HG03139 (cell line): ENCODE measurements around the gene EHD3.

ENCODE experiments used
- ATAC-seq: cut with Tn5 transposase; IDR thresholded peaks from one replicate; pipeline ENCODE4 v1.9.1; 2021; ENCODE audit not compliant: unreplicated experiment

EHD3 gene

GRCh38 chr2:31254237-31255203 lies 20.6 kb downstream of the EHD3 start:
- no peak for ATAC-seq

DNA sequence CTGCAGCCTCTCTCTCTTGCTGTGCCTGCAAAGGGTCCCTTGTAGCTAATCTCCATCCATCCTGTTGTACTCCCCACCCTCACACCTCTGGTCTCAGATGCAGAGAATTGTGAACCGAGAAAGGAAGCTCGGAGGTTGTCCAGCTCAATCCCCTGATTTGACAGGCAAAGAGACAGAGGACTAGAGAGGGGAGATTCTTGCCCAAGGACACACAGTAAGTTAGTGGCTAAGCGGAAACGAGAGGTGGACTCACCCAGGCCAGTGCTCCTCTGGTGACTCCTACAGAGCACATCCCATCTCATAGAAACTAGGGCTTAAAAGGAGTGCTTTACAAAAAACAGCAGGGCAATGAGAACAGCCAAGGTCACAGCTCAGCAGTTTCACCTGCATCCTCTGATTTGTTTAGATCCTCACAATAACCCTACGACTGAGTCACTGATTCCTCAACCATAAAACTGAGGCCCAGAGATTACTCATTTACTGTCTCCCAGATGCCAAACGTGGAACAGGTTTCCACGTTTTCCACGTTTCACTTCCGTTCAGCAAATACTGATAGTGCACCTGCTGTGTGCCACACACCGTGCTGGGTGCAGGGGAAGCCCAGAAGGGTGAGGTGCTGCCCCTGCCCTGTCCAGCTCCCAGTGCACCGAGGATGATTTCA lies 22.1 kb downstream of the EHD3 start:
- peak; percentile 59 for ATAC-seq

GRCh38 chr2:31256611-31257382 lies 22.8 kb downstream of the EHD3 start:
- peak; percentile 12 for ATAC-seq

DNA sequence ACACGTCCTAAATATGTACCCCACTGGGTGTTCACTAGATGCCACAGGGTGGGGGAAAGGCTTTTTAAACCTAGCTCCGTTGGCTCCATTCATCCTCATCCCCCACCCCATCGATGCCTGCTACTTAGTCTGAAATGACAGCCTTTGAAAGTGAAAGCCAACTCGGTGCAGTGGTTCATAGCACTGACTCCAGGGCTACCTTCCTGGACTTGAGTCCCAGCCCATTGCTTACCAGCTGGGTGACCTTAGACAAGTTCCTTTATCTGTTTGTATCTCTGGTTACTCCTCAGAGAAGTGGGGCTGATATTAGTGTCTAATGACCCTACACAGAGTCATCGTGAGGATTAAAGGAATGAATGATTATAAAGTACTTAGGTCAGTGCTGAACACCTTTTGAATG lies 24.4 kb downstream of the EHD3 start:
- peak; percentile 33 for ATAC-seq

- ATAC-seq: no peak
Measured at GRCh38 chr2:31259075-31259474, 25.1 kb downstream of the EHD3 start.

DNA sequence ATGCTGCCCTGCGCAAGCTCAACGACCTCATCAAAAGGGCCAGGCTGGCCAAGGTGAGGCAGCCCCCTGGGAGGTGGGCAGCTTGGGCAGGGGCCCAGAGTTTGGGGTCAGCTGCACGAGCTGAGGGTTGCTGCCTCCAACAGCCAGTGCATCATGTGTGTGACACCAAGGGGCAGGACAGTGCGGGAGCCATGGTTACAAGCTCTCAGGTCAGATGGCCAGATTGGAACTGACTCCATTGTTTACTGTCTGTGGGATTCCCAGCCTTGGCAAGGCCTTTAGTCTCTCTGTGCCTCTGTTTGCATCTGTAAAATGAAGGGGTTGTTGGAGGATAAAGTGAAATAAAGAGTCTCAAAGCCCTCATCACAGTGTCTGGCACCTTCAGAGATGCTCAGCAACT lies 26.9 kb downstream of the EHD3 start:
- ATAC-seq: no peak

DNA sequence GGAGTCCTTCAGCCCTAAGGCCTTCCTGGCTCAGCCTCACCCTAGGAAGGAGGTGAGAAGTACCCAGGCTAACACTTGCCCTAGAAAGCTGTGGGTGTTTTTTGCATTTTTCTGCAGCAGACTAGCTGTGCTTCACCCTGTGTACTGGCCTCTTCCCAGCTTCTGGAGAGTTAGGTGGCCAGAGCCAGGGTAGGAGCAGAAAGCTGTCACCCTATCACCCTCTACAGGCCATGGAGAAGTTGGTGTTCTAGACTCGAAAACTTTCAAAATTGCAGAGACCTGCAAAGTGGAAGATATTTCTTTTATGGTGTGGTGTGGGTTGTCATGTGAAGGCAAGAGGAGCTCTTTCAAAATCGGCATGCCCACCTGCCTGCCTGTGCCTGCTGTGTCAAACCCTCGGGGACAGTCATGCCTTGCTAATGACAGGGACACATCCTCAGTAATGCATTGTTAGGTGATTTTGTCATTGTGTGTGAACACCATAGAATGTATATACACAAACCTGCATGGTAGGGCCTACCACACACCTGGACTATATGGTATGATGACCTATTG lies 29.8 kb downstream of the EHD3 start:
- ATAC-seq: no peak

DNA sequence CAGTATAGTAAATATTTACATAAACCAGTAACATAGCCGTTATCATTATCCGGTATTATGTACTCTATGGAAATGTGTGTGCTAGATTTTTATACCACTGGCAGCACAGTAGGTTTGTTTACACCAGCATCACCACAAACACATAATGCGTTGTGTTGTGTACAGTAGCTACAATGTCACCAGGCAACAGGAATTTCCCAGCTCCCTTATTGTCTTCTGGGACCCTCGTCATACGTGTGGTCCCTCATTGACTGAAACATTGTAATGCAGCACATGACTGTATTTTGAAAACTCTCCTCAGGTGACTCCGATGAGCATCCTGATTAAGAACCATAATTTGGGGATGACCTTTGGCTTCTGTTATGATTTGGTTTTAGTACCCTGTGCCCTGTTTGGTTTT lies 31.3 kb downstream of the EHD3 start:
- ATAC-seq: no peak

DNA sequence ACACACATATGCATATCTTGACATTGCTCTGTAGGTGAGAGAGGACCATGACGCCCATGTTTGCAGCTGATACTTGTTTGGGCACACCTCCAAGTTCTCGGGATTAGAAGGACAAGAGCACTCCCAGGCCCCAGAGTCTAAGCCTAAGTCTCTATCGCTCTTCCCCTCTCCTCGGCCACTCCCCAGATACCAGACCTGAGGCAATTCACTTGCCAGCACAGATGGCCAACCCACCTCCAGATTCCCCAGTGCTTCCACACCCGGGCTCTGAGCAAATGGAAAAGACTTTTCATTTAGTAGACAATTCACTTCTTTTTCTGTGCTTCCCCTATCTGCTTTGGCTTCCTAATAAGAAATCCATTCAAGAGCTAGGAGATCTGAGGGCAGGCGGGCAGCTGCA lies 32.9 kb downstream of the EHD3 start:
- no peak for ATAC-seq

DNA sequence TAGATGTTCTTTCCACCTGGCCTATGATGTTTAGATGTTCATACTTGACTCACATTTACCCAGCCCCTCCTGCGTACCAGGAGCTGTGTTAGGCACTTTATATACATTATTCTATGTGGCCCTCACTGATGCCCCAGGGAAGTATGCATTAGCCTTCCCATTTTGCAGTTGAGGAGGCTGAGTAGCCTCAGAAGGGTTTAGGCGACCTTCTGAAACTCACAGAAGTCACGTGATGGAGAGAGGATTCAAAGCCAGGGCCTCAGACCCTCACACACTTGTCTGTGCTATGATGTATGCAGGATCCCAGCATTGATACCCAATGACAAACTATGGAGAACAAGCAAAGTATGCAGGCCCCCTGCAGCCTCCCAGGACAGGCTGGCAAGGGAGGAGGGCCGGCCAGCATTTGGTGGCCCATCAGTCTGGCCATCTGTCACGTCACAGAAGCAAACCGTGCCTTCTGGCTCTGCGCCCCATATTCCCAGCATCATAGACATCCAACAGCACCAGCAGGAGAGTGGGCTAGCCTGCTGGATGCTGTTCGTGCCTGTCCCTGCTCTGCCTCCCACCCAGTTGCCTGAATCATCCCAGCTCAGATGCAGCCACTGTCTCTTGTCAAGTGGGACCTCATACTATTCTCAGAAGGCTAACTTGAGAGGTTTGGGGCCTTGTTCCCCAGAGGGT lies 33.6 kb downstream of the EHD3 start:
- ATAC-seq: no peak

DNA sequence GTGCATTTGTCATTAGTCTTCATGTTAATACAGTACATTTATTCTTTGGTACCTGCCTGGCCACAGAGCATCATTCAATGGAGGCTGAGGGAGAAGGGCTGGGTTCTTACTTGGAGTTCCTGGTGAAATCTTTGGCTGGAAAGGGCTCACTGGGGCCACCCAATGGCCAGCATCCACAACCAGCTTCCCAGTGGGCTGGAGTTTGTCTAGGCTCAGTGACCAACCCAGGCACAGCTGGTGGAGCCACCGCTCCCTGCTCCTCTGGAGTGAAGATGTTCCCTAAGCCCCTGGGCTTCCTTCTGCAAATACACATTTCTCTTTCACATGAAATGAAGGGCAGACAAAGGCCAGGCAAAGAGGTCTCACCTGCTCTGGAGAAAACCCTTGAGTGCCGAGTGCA lies 34.4 kb downstream of the EHD3 start:
- no peak for ATAC-seq

DNA sequence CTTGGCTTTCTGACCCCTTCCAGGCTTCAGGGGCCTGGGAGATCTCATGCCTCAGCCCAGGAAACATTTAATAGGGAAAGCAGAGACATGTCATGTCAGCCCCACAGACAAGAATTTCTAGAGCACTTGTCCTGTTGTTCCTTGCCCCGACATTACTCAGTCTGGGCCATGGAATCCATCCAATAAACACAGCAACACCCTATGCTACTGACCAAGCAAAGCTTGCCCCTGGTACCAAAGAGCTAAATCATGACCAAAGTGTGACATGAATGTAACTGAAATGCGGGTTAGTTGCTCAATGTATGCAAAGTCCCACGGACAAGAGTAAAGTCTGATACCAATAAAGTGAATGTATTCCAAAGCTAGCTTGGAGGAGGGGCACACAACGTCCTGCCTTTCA lies 35.1 kb downstream of the EHD3 start:
- no peak for ATAC-seq

DNA sequence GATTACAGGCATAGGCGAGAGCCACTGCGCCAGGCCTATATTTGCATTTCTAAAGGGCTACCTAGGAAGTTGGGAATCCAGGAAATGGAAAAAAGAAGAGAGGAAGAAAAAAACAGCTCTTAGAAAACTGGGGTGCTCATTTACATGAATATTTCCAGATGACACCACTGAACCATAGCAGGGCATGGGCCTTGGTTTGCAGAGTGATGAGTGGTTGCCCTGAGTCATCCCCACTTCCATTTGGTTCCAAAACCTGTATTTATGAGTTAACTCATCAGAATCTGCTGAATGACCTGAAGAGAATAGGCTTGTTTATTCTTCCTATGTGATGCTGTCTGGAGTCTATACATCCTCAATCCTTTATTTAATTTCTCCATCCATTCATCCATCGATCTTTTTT lies 36.2 kb downstream of the EHD3 start:
- no peak for ATAC-seq

- ATAC-seq: no peak
Measured at GRCh38 chr2:31270822-31271231, 36.9 kb downstream of the EHD3 start.

GRCh38 chr2:31271851-31272267 lies 37.9 kb downstream of the EHD3 start:
- no peak for ATAC-seq

DNA sequence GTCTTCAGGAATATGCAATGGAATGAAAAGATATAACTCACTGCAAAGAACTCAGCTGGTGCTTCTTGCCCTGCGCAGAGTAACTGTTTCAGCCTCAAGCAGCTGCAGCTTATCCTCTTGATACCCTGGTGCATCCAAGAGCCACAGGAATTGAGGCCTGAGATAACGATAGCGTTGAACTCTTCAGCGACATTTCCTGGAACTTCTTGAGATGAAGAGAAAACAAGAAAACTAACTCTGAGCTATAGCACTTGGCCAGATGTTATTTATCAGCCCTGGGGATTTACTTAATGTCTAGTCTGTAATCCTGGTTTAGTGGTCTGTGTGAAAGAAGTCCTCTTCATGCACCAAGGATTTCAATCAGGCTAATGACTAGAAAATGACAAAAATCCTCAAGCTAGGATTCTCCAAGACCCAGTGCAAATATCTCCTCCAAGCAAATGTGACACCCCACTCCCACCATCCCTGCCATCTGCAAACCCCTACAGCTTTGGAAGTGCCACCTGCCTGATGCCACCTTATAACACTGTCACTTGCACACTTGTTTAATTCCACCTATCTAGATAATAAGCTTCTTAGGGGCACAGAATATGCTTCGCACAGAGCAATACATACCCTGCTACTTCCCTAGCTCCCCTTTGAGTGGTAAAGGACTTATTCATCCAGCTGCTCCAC lies 40.6 kb downstream of the EHD3 start:
- no peak for ATAC-seq

GRCh38 chr2:31275976-31276375 lies 42.0 kb downstream of the EHD3 start:
- ATAC-seq: no peak

DNA sequence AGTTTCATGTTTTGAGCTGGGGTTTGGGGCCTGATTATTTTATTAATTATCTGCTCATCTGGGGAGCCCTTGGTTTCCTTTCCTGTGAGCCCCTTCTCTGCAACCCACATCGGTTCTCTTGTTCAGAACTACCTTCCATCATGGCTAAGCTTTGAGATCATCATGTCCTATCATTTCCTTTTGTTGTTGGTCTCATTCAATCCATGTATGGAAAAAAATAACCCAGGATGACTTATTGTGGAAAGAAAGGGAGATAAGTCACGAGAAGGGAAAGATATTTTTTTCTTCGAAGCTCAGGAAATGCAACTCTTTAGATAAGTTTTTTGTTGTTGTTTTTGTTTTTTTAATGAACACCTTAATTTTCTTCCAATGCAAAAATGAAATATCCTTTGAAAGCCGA lies 43.7 kb downstream of the EHD3 start:
- no peak for ATAC-seq

DNA sequence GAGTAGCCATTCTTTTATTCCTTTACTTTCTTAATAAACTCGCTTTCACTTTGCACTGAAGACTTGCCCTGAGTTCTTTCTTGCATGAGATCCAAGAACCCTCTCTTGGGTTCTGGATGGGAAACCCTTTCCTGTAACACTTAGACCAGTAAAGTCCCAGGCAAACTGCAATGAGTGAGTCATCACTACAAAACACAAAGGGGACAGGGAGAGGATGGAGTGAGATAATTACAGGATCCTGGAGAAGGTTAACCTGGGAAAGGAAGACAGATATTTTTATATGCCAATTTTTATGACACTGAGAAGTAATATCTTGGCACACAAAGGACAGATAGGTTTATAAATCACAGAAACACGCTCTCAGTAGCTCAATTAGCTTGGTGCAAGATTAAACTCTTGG lies 48.7 kb downstream of the EHD3 start:
- ATAC-seq: no peak
